ENCODE measurements around the gene ARHGAP11A. TPM values are rescaled to one million over a fixed set of nuclear protein-coding genes. Genes with fewer than 3 reads are reported as not detected.
A peak's percentile ranks its signal among the peaks of the same experiment; 100 is the strongest.

ARHGAP11A gene
- total RNA-seq, 3 donors from 2014 or later: 1.8 to 2.9 (median 2.0) TPM

DNA sequence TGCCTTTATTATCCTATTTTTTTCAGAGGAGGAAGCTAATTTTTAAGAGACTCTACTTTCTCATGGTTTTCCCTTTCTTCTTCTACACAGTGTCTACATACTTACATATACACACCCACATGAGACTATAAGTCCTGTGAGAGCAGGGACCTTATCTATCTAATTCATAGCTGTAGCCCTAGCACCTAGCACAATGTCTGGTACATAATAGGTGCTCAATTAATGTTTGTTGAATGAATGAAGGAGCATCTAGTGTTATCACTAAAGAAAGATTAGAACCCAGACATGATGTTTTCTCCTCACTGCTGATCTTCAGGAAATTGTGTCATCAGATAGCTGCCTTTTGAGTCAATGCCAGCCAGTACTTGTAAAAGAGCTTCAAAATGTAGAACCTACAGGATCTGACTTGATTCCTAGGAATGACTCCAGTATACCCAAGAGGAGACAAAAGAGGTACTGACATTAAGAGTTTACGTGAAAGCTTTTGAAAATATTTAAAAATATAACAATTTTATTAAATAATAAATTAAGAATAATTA lies 28.7 kb downstream of the ARHGAP11A start:
- H3K9me3 ChIP-seq: no peaks in the 10 kb centered on the region
- H3K4me3 ChIP-seq: no peak overlapping the region
- TF ChIP-seq POLR2A (IDR thresholded peaks at IDR 0.05) (no peak), POLR2AphosphoS5 (IDR thresholded peaks at IDR 0.05) (no peak)
- TF ChIP-seq, protein P1, sequence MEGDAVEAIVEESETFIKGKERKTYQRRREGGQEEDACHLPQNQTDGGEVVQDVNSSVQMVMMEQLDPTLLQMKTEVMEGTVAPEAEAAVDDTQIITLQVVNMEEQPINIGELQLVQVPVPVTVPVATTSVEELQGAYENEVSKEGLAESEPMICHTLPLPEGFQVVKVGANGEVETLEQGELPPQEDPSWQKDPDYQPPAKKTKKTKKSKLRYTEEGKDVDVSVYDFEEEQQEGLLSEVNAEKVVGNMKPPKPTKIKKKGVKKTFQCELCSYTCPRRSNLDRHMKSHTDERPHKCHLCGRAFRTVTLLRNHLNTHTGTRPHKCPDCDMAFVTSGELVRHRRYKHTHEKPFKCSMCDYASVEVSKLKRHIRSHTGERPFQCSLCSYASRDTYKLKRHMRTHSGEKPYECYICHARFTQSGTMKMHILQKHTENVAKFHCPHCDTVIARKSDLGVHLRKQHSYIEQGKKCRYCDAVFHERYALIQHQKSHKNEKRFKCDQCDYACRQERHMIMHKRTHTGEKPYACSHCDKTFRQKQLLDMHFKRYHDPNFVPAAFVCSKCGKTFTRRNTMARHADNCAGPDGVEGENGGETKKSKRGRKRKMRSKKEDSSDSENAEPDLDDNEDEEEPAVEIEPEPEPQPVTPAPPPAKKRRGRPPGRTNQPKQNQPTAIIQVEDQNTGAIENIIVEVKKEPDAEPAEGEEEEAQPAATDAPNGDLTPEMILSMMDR (IDR thresholded peaks at IDR 0.05): no peak
- no peak for DNase-seq (ENCODE audit: low spot score in 2 of 2)
- no peak overlapping the region for H3K27ac ChIP-seq
- intact Hi-C loops (cut with DNase I; ENCODE audit: low total_unique reads): no loop called here
- H3K4me1 ChIP-seq: no peaks in the 10 kb centered on the region
- no peaks in the 10 kb centered on the region for H3K36me3 ChIP-seq
- no peaks in the 10 kb centered on the region for H3K27me3 ChIP-seq

DNA sequence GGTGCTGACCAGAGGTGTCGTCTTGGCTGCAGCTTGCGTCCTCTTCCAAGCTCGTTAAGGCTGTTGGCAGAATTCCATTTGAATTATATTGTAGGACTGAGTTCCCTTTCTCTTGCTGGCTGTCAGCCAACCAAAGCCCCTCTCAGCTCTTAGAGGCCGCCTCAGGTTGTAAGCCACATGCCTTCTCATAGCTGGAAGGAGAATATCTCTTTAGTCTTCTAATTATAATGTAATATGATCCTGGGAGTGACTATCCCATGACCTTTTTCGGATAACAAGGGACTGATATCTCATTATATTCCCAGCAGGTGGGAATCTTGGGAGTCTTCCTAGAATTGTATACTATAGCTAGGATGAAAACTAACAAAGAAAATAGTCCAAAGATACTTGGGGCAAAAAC lies 31.0 kb downstream of the ARHGAP11A start:
- Histone ChIP-seq H3K4me3 (no peak overlapping the region), H3K27ac (no peak overlapping the region), H3K9me3 (no peaks in the 10 kb centered on the region), H3K27me3 (no peaks in the 10 kb centered on the region), H3K4me1 (no peaks in the 10 kb centered on the region), H3K36me3 (no peaks in the 10 kb centered on the region)
- TF ChIP-seq, protein P1 (IDR thresholded peaks at IDR 0.05): no peak
- TF ChIP-seq POLR2AphosphoS5 (IDR thresholded peaks at IDR 0.05) (no peak), POLR2A (IDR thresholded peaks at IDR 0.05) (no peak)
- no peak for DNase-seq (ENCODE audit: low spot score in 2 of 2)
- intact Hi-C loops (cut with DNase I; ENCODE audit: low total_unique reads): no loop called here

DNA sequence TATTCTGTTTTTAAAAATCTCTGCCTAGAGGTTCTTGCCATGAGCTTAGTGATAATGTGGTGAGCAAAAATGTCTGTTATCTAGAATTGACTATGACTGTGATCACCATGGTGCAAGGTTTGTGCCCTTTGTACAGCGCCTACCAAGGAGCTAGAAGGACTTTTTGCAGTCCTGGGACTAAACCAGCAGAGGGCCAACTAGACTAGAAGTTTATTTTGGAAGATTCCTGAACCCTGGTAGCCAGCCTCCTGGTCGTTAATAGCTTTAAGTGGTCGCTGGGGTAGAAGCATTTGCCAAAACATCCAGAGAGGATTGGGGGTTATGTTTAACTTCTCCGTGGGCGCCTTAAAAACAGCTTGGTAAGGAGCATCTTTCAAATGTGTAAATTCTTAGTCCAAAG lies 34.0 kb downstream of the ARHGAP11A start:
- Histone ChIP-seq H3K4me1 (no peaks in the 10 kb centered on the region), H3K9me3 (no peaks in the 10 kb centered on the region), H3K27ac (no peak overlapping the region), H3K36me3 (no peaks in the 10 kb centered on the region), H3K27me3 (no peaks in the 10 kb centered on the region), H3K4me3 (no peak overlapping the region)
- no peak for TF ChIP-seq POLR2A (IDR thresholded peaks at IDR 0.05)
- TF ChIP-seq POLR2AphosphoS5 (IDR thresholded peaks at IDR 0.05): no peak
- TF ChIP-seq, protein P1 (IDR thresholded peaks at IDR 0.05): no peak
- DNase-seq (ENCODE audit: low spot score in 2 of 2): no peak
- intact Hi-C loops (cut with DNase I; ENCODE audit: low total_unique reads): no loop called here

DNA sequence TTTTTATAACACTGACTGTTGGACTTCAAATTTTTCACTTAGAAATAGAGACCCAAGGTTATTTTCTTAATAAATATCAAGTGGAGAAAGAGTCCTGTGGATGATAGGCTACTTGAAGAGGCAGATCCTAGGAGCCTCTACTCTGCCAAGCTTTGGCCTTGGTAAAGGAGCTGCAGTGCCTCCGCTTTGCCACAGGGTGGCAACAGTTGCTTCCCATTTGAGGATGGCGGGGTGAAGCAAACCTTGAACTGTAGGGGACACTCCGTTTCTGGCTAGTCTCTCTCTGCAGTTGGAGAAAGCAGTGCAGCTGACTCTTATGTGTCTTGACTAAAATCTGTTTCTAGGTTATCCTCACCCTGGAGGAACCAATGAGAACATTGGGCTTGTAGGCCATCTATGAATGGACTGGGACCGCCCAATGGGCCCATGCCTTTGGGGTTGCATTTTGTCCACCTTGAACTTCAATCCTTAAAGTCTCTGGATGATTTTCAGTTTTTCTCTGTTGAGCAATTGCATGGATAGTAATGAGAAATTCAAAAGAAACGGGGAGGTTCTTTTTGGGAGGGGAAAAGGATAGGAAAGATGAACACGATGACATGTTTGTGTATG lies 36.0 kb downstream of the ARHGAP11A start:
- TF ChIP-seq, protein P1 (IDR thresholded peaks at IDR 0.05): peak in 2 of 3 donors; percentile 54 to 60
- no peak for TF ChIP-seq POLR2AphosphoS5 (IDR thresholded peaks at IDR 0.05)
- Histone ChIP-seq H3K9me3 (no peaks in the 10 kb centered on the region), H3K4me3 (no peak overlapping the region), H3K27me3 (no peaks in the 10 kb centered on the region), H3K27ac (no peak overlapping the region), H3K36me3 (no peaks in the 10 kb centered on the region), H3K4me1 (no peaks in the 10 kb centered on the region)
- DNase-seq (ENCODE audit: low spot score in 2 of 2): no peak
- intact Hi-C loops (cut with DNase I; ENCODE audit: low total_unique reads): loop anchor here (10.0 kb wide), 1 partner anchor 1503 kb away; no protein-coding TSS in a partner anchor

DNA sequence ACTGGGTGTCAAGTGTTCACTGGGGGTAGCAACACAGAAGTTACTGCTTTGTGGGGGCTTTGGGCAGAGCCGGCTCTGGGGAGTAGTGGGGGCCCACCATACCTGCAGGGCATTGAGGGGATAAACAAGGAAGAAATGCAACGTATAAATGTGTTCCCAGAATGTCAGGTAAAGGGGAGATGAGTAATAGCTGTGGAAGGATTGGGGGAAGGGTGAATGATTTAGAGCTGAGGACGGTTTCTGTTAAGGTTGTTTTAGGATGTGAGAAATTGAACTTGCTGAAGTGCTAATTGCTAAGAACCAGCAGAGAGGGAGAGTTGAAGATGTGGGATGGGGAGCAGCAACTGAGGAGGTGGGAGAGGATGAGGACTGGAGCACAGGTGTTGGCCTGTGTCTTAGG lies 36.9 kb downstream of the ARHGAP11A start:
- Histone ChIP-seq H3K4me3 (no peak overlapping the region), H3K27me3 (no peaks in the 10 kb centered on the region), H3K9me3 (no peaks in the 10 kb centered on the region), H3K36me3 (no peaks in the 10 kb centered on the region), H3K4me1 (no peaks in the 10 kb centered on the region), H3K27ac (no peak overlapping the region)
- intact Hi-C loops (cut with DNase I; ENCODE audit: low total_unique reads): loop anchor here (10.0 kb wide), 1 partner anchor 1503 kb away; no protein-coding TSS in a partner anchor
- no peak for DNase-seq (ENCODE audit: low spot score in 2 of 2)
- TF ChIP-seq POLR2AphosphoS5 (IDR thresholded peaks at IDR 0.05) (no peak), POLR2A (IDR thresholded peaks at IDR 0.05) (no peak)
- TF ChIP-seq, protein P1 (IDR thresholded peaks at IDR 0.05): no peak

Measured in breast epithelium (tissue), 4 donors.